ENCODE results near the gene DMD.
"Not testable (repeated sequence)": the region's sequence is repeated elsewhere in the genome, so short reads cannot be mapped to it uniquely, and the experiment has no call there.

Gene DMD

DNA sequence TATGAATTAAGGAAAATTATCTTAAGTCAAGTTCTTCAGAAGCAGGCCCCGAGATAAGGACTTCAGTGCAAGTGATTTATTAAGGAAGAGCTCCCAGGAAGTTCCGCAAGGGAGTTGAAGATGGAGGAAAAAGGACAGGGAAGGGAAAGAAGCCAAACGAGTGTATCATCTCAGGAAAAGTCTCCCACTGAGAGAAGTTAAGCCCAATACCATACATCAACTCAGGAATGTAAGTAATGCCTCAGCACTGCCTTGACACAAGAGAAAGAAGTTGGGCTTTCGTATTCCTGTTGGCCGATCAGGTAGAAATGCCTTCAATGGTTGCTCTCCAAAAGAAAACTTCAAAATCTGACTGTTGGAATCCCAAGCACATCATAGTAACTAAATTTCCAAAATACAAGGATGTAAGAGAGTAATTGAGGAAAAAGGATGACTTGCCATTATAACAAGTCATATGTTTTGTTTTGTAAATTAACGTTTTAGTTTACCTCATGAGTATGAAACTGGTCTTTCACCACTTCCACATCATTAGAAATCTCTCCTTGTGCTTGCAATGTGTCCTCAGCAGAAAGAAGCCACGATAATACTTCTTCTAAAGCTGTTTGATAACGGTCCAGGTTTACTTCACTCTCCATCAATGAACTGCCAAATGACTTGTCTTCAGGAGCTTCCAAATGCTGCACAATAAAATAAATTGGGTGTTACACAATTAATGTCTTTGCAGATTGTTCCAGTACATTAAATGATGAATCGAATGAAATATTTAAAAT, 566.7 kb downstream of the DMD start:
- no peak for DNase-seq

DNA sequence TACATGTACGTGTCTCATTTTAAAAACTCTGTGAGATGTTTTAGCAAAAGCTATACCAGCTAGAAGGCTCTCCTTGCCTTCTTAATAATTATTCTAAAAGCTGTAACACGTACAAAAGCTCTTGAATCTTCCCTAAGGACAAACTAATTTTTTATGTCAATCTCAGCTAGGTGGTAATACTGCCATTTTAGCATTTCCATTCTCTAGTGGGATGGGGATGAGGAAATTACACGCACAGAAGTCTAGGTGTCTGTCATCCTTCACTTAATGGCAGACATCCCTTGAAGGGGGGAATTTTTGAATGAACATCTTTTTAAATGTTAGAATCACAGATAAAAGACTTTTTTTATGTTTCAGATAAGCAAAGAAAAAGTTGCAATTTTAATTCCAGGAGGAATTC, 569.1 kb downstream of the DMD start:
- DNase-seq = no peak

DNA sequence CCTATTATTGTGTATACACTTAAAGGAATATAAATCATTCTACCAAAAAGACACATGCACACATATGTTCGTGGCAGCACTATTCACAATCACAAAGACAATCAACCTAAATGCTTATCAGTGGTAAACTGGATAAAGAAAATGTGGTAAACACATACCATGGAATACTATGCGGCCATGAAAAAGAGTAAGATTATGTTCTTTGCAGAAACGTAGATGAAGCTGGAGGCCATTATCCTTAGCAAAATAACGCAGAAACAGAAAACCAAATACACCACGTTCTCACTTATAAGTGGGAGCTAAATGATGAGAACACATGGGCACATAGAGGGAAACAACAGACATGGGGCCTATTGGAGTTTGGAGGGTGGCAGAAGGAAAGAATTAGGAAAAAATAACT, 593.2 kb downstream of the DMD start:
- no peak for DNase-seq

DNA sequence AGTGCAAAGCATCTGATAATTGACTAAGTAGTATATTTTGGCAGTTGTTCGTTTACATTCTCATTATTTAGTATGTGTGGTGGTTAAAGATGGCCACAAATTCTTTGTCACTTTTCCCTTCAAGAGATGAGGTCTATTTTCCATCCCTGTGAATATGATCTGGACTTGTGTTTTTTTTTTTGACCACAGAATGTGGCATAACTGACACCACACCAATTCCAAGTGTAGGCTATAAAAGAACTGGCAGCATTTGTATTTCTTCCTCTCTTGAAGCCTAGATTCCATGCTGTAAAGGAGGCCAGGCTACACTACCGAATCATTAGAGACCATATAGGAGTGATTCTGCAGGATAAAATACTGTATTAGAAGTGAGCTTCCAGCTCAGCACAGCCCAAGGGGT, 596.6 kb downstream of the DMD start:
- DNase-seq = no peak

DNA sequence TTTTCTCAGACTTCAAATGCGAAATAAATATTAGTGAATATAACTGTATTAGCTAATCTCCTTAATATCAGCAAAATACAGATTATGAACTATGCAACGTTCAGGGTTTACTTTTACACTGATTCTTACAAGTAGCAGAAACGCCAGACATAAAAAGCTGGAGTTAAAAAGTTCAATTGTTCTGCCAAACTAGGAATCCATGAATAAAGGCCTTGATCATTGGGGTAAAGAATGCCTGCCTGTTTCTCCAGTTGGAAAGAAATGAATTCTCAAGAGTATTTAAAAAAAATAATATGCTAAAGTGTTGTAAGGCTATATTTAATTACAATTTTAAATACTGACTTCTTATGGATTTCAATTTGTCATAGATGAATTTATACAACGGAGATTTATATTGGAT, 612.2 kb downstream of the DMD start:
- DNase-seq = no peak

DNA sequence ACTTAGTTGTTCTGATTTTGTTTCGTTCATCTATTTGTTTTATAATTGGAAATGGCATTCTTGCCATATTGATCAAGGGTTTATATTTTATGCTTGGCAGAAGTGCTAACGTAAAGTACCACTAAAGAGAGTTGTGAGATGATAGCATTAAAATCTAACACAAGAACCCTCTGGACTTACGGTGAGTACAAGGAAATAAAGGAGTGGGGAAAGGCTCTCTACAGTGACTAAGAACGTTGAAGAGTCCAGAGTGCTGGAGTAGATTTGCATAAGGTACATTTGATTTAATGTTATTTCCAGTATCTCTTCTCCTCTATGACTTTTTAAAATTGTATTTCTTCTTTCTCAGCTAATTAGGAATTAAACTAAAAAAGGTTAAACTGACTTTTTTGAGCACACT, 612.6 kb downstream of the DMD start:
- no peak for DNase-seq

DNA sequence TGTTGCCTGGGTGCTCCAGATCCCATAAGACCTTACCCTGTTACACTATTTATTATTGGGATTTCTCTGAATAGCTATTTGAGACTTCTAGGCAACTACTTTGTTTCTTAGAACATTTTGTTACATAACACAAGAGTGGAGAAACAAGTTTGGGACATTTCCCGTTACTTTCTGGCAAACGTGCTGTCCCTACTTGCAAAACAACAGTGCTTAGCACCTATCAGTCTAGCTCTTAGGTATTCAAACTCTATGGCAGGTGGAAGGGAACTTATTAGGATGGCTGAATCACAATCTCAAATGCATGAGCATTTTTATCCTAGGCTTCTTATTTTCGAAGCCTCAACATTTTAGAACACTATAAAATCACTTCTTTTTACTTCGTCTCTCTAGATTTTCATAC, 613.6 kb downstream of the DMD start:
- DNase-seq = no peak

DNA sequence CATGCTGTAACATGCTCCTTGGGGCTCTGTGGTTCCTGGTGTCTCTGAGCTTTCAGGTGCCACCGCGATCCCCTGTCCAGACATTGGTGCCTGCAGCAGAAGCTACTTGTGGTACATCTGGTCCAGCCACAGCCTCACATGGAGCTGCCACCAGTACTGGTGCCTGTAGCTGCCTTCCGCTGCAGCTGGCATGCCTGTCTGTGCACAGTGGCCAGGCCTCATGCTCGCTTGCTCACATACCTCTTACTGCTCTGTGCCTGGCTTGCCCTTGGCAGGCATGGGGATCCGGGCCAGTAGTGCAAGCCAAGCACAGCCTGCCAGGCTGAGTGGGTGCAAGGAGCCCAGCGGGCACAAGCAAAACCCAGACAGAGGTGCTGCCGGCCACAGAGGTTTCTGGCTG, 618.6 kb downstream of the DMD start:
- DNase-seq = no peak

DNA sequence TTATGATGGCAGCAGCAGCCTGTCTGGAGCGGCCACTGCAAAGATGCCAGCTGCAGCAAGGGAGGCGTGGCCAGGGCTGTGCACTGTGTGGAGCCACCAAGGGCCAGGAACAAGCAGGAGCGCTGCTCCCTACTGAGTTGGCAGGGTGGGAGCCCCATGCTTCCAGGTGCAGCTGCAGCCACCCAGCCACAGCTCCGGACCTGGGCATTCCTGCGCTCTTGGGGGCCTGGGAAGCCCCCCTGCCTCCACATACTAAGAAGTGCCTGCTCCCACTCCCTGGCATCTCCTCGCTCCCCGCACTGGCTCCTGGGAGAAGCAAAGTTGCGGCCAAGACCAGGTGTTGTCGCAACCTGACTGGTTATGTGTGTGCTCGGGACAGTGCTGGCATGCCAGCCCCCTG, 619.8 kb downstream of the DMD start:
- DNase-seq = no peak

DNA sequence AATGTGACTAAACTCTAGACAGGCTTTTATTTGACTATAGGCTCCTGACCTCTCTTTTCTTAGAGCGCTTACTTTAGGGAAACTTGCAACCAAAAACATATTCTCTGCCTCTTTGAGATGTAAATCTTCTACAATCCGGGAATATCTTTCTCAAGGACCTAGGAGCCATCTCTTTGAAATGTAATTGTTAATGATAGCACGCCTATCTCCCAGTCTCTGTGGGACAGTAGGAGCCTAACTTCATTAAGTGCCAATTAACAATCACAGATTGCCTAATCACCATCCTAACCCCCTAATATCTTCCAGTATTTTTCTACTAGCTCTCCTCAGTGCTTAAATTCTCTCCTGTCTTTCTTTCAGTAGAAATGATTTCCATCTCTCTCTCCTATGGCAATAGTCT, 628.6 kb downstream of the DMD start:
- DNase-seq = no peak

DNA sequence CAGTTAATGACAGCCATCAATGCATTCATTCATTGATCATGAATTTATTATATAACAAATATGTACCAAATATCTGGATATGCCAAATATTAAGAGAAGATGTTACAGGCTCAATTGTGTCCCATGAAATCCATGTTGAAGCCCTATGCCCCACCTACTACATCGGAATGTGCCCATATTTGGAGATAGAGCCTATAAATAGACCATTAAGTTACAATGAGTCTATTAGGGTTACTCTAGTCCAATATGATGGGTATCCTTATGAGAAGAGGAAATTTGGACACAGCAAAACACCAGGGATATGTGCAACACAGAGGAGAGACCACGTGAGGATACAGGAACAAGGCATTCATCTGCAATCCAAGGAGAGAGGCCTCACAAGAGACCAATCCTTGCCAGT, 634.5 kb downstream of the DMD start:
- no peak for DNase-seq

DNA sequence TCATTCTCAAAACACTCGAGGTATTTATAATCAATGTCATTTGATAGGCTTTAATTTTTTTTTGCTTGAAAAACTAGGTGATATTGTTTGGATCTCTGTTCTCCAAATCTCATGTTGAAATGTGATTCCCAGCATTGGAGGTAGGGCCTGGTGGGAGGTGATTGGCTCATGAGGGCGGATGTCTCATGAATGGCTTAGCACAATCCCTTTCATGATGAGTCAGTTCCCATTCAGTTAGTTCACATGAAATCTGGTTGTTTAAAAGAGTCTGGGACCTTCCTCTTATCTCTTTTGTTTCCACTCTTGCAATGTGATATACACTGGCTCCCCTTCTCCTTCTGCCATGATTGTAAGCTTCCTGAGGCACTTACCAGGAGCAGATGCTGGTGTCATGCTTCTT, 638.7 kb downstream of the DMD start:
- peak in 1 of 56 donors; percentile 0 for DNase-seq

DNA sequence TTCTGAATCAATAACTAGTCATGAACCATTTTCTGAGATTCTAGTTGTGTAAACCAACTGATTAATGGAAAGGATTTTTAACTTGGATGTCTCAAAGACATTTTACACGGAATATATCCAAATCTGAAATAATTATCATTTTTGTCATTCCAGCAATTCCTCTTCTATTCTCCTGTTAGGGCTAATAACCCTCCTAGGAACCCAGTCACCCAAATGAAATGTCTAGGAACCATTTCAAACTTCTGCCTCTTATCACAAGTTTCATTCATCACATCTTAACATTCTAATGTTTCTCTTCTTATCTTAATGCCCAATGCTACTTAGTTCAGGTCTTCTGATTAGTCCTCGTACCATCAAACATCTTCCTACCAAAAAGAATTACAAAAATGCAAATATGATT, 639.8 kb downstream of the DMD start:
- no peak for DNase-seq

DNA sequence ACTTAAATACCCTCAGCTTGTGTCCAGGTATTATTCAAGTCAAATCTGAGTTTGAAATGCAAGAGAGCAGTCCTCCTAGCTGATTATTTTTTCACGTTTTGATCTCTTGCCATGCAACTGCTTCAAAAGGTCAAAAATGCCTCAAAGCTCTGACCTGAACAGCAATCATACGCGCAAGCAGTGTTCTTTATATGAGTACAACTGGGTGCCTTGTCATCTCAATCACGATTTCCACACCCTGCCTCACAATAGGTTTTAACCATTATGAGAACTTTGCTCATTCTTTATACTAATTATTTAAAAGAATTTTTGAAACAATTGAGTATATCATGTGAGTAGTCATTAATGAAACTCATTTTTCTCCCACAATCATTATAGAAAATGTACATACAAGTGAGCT, 649.1 kb downstream of the DMD start:
- DNase-seq = no peak

DNA sequence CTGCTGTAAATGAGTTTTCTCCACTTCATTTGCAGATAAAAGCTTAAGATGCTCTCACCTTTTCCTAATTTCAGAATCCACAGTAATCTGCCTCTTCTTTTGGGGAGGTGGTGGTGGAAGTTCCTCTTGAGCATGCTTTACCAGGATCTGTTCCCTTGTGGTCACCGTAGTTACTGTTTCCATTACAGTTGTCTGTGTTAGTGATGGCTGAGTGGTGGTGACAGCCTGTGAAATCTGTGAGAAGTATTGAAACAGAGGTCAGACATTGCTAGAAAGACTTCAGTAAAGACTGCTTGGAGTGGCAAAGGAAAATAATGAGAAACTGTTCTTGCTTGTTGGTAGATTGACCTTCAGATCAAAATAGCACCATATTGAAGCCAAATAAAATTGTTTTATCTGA, 666.2 kb downstream of the DMD start:
- no peak for DNase-seq

DNA sequence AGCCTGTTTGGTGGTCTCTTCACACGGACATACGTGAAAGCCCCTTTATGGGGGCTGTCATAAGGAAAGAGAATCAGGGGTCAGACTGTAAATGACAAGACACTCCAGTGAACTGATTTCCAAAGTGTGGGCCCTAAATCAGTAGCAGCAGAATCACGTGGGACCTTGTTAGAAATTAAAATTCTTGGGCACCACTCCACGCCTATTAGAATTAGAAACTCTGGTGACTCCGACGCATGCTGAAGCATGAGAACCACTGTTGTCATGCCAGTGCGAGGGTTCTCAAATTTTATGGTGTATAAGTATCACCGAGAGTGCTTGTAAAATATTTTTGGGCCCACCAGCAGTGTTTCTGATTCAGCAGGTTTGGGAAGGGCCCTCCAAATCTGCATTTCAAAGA, 672.8 kb downstream of the DMD start:
- no peak for DNase-seq

DNA sequence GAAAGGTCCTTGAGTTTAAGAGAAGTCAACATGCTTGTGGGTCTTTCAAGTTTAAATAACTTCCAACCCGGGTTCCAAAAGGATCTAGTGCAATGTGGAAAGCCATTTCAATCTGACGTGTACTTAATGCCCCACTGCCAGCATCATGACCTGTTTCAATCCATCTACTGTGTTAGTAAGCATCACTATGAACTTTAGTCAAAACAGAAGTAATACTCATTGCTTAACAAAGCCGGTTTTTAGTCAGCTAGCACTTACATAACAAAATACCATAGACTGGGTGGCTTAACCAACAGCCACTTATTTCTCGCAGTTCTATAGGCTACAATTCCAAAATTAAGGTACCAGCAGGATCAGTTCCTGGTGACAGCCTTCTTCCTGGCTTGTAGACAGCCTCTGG, 677.5 kb downstream of the DMD start:
- DNase-seq = no peak

DNA sequence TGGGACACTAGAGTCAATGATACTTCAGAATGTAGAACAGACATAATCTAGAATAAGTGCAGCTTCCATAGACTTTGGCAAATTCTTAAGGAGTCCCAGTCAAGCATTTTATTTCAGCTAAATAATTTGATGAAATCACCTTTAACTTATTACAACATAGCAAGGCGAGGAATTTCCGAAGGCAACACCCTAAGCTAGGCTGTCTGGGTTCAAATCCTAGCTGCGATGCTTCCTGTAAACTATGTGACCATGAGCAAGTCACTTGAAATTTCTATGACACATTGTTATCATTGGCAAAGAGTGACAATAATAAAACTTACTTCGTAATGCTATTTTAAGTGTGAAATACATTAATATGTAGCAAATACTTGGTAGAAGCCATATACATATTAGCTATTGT, 679.1 kb downstream of the DMD start:
- no peak for DNase-seq

DNA sequence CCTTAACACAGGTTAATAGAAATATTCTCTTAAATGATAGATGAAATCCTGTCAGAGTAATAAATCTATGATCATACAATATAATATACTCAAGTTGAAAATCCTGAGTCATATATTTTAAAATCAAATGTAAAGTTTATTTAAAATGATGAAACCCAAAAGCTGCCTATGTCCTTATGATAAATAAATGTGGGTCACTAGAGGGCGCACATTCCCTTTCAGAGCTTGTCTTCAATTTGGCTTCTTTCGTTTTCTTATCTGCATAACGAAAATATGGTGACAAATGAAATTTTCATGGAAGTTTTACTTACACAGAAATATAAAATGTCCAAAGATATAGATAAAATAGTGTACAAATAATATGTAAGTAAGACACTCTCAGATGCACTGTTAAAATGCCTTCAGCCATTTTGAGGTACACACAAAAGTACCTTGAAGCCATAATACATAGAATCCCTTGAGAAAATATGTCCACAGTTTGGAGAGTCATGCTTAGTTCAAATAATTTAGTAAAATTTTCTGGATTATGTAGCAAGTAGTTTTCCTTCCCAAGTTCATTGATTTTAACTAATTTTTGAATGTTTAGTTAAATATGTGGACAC, 680.4 kb downstream of the DMD start:
- DNase-seq = peak in 9 of 56 donors; percentile 0 to 22 (median 0)

DNA sequence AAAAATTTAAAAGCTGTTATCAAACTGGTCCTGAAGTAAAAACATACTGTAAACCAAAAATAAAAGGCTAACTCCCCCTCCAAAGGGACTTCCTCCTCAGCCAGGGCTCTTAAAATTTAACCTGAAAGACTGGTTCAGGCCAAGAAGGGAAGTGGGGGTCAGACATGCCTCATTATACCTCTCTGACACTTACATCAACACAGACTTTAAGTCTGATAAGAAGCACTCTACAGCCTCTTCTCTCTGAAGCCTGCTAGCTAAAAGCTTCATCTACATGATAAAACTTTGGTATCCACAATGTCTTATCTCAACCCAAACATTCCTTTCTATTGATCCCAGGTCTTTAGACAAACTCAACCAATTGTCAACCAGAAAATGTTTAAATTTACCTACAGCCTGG, 682.9 kb downstream of the DMD start:
- not testable (repeated sequence) for DNase-seq

DNA sequence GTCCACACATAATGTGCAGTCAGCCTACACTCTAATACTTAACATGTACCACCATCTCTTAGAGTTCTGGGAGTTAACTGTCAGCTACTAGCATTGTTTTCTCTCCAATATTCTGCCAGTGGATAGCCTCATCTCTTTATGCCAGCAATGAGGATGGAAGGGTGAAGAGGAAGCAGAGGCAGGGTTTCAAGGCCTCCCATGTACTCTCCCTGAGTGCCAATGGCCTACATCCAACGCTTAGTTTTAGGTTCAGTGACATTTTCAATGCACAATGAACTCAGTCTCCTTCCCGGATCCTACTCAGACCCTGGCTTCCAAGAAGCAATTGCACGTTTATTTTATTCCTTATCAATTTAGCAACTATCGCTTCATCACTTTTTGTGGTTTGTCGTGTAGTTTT, 686.1 kb downstream of the DMD start:
- DNase-seq = peak in 2 of 56 donors; percentile 1

DNA sequence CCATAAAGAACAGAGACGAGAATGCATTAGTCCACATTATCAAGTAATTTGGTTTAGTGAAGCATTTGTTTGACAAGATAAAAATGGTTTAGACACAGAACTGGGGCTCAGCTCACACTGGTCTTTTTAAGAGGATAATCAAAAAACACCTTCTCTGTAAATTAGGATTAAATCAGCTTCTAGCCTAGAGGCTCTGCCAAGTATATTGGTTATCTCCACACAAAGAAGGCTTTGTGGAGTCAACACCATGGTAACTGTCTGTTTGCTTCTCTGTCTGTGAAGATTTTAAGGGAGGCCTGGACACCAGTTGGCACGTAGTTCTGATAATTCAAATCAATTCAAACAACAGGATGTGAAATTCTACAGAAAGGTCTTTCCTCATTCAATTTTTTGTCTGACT, 687.0 kb downstream of the DMD start:
- DNase-seq = peak in 2 of 56 donors; percentile 0

DNA sequence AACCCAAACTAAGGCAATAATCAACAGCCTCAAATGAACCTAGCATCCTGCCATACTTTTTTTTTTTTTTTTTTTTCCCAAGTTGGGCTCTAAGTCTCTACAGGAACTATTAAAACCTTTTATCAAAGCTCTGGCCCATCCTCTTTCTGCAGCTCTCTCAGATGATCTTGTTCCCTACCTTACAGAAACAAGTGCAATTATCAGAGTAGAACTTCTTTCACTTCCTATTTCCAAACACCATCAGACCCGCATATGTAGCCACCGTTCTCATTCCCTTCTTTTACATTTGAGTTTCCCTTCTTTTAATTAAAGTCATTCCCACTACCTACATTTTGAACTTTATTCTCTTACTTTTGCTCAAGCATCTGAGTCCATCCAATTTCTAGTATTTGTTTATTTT, 690.6 kb downstream of the DMD start:
- DNase-seq = no peak

DNA sequence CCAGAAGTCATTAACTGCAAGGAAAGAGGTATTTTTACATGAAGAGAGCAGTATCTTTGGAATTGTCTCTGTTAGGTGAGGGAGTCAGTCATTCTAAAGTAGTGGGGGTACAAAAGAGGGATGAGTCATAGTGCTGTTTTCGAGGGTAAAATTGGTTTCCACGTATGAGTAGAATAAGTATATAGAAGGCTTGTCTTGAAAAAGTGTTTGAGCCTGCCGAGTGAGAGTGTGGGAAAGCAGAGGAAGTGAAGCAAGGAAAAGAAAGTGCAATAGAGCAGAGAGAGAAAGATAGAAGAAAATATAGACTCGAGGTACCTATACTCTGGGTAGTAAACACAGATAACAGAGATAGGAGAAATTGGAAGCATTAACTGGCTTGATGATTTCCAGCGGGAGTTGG, 696.4 kb downstream of the DMD start:
- DNase-seq = no peak

Data from nucleus accumbens (tissue), 56 donors.